Prostate gland (tissue), 2 donors: ENCODE measurements around the gene OGA. TPM values are rescaled to one million over a fixed set of nuclear protein-coding genes. Genes with fewer than 3 reads are reported as not detected.

ENCODE experiments used
- DNase-seq: peaks from one replicate; pipeline ENCODE4 v3.0.0-alpha.2; 2019; ENCODE audit warnings: low spot score
- H3K27ac ChIP-seq, 2 donors: fragments of 200-600 bp; sonication (generic); 2 replicates each; pipeline ENCODE4 v1.5.1; 2017 to 2019
- H3K27me3 ChIP-seq: fragments of 200-600 bp; sonication (generic); replicated peaks from 2 replicates; pipeline ENCODE4 v1.5.1; 2019; ENCODE audit not compliant: insufficient read depth
- H3K36me3 ChIP-seq, 2 donors: fragments of 200-600 bp; sonication (generic); 1 replicate in 1 of 2; 2 replicates in 1 of 2; pipeline versions ENCODE4 v1.5.1 to v1.8.1; 2017 to 2019
- H3K4me1 ChIP-seq: fragments of 200-600 bp; sonication (generic); replicated peaks from 2 replicates; pipeline ENCODE4 v1.5.1; 2019
- H3K4me3 ChIP-seq, 2 donors: fragments of 200-600 bp; sonication (generic); 2 replicates each; pipeline ENCODE4 v1.5.1; 2017 to 2019
- H3K9me3 ChIP-seq: fragments of 200-600 bp; sonication (generic); 2 replicates; pipeline ENCODE4 v1.5.1; 2017
- CTCF ChIP-seq, 4 experiments: fragments of 200-600 bp in 2 of 4; fragments of 450-650 bp in 2 of 4; sonication (generic) in 2 of 4; IDR thresholded peaks; 1 replicate in 3 of 4; 2 replicates in 1 of 4; pipeline ENCODE4 v1.5.1; 2016 to 2019; ENCODE audit warnings: antibody characterized with exemption in 4 of 4, mild to moderate bottlenecking in 2 of 4, moderate library complexity in 2 of 4
- POLR2A ChIP-seq: fragments of 450-650 bp; IDR thresholded peaks from one replicate; pipeline ENCODE4 v1.6.1; 2016; ENCODE audit warnings: antibody characterized with exemption, mild to moderate bottlenecking
- POLR2AphosphoS5 ChIP-seq: sonication (generic); formaldehyde crosslinking; IDR thresholded peaks from one replicate; pipeline ENCODE4 v1.6.1; 2017; ENCODE audit warnings: antibody characterized with exemption
- WGBS: methylation state at CpG from one replicate; pipeline ENCODE4 v1.1.5; 2018; 5-methylcytosine and 5-hydroxymethylcytosine counted together
- intact Hi-C: fragments of 100-400 bp; cut with DNase I; formaldehyde crosslinking; loops from one replicate; pipeline ENCODE4 v1.14.2; 2022
- total RNA-seq, 2 donors: library from RNA; depleted of rRNA; stranded (reverse); fragments of >200 nt; gene quantifications; one replicate each; pipeline ENCODE4 v1.1.0, GENCODE V29; 2016

OGA gene
- total RNA-seq, 2 donors from 2014 or later: 82.5 to 143 TPM

GRCh38 chr10:101766753-101767599 is 51.3 kb downstream of the OGA start:
- H3K27me3 ChIP-seq: peaks cover 6% of the 10 kb centered on the region

GRCh38 chr10:101766306-101766705 is 51.9 kb downstream of the OGA start:
- no peak overlapping the region for H3K4me3 ChIP-seq
- no peaks in the 10 kb centered on the region for H3K36me3 ChIP-seq
- no peak overlapping the region for H3K27ac ChIP-seq
- H3K4me1 ChIP-seq: no peaks in the 10 kb centered on the region
- H3K27me3 ChIP-seq: peaks cover 2% of the 10 kb centered on the region
- no peak for DNase-seq
- intact Hi-C loops: no loop called here
- TF ChIP-seq POLR2A (no peak), POLR2AphosphoS5 (no peak)
- 87% methylated on average over 6 of the region's 6 CpGs for WGBS
- no peaks in the 10 kb centered on the region for H3K9me3 ChIP-seq

More at GRCh38 chr10:101766753-101767599, 51.3 kb downstream of the OGA start:
- no peaks in the 10 kb centered on the region for H3K9me3 ChIP-seq
- no peaks in the 10 kb centered on the region for H3K36me3 ChIP-seq
- WGBS: 64% methylated on average over 12 of the region's 12 CpGs
- TF ChIP-seq POLR2AphosphoS5 (no peak), CTCF (IDR thresholded peaks at IDR 0.05) (no peak), POLR2A (no peak)
- H3K27ac ChIP-seq: no peak overlapping the region
- H3K4me1 ChIP-seq: no peaks in the 10 kb centered on the region
- no peak for DNase-seq
- H3K4me3 ChIP-seq: no peak overlapping the region
- intact Hi-C loops: no loop called here

GRCh38 chr10:101763141-101763846 is 55.0 kb downstream of the OGA start:
- no peak for DNase-seq
- H3K27me3 ChIP-seq: no peaks in the 10 kb centered on the region

GRCh38 chr10:101762736-101763135 is 55.5 kb downstream of the OGA start:
- 96% methylated on average over 5 of the region's 5 CpGs for WGBS
- intact Hi-C loops: no loop called here
- H3K9me3 ChIP-seq: no peaks in the 10 kb centered on the region

More at GRCh38 chr10:101763141-101763846, 55.0 kb downstream of the OGA start:
- Histone ChIP-seq H3K4me1 (no peaks in the 10 kb centered on the region), H3K9me3 (no peaks in the 10 kb centered on the region), H3K4me3 (no peak overlapping the region), H3K27ac (no peak overlapping the region), H3K36me3 (no peaks in the 10 kb centered on the region)
- intact Hi-C loops: no loop called here
- no peak for TF ChIP-seq POLR2A
- no peak for TF ChIP-seq POLR2AphosphoS5
- no peak for TF ChIP-seq CTCF (IDR thresholded peaks at IDR 0.05)
- 86% methylated on average over 10 of the region's 10 CpGs for WGBS

More at GRCh38 chr10:101762736-101763135, 55.5 kb downstream of the OGA start:
- H3K4me3 ChIP-seq: no peak overlapping the region
- H3K36me3 ChIP-seq: no peaks in the 10 kb centered on the region
- no peaks in the 10 kb centered on the region for H3K27me3 ChIP-seq
- no peak for TF ChIP-seq POLR2AphosphoS5
- no peak for TF ChIP-seq CTCF (IDR thresholded peaks at IDR 0.05)
- no peak for TF ChIP-seq POLR2A
- no peaks in the 10 kb centered on the region for H3K4me1 ChIP-seq
- no peak overlapping the region for H3K27ac ChIP-seq
- no peak for DNase-seq
